ENCODE data around the gene GIPR.
"Not testable (repeated sequence)": the region's sequence is repeated elsewhere in the genome, so short reads cannot be mapped to it uniquely, and the experiment has no call there.

GIPR gene

DNA sequence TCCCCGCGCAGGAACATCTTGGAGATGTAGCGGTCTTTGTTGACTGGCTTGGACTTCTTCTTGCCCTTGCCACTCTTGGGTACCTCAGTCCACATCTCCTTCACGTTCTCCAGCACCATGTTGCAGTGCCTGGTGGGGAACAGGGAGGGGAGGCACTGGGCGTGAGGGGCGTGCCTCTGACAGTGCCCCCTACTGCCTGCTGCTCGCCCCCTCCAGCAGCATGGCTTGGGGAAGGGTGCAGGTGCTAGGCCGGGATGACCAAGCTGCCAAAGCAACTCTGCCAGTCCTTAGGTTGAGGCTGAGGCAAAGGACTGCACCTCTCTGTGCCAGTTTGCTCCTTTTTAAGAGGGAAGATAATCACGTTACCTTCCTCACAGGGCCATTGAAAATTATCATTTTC lies 19.6 kb downstream of the GIPR start:
- in situ Hi-C loops (cut with HindIII; ENCODE audit: low sequenced_read_pairs), result no loop called here

- in situ Hi-C loops (cut with HindIII; ENCODE audit: low sequenced_read_pairs), result no loop called here
Observed at GRCh38 chr19:45691516-45692186, 23.6 kb downstream of the GIPR start, which contains the start of gene SNRPD2. TSS of gene SNRPD2 (minus strand) at chr19:45691953. CDS start at chr19:45691888, 65 bp downstream.

DNA sequence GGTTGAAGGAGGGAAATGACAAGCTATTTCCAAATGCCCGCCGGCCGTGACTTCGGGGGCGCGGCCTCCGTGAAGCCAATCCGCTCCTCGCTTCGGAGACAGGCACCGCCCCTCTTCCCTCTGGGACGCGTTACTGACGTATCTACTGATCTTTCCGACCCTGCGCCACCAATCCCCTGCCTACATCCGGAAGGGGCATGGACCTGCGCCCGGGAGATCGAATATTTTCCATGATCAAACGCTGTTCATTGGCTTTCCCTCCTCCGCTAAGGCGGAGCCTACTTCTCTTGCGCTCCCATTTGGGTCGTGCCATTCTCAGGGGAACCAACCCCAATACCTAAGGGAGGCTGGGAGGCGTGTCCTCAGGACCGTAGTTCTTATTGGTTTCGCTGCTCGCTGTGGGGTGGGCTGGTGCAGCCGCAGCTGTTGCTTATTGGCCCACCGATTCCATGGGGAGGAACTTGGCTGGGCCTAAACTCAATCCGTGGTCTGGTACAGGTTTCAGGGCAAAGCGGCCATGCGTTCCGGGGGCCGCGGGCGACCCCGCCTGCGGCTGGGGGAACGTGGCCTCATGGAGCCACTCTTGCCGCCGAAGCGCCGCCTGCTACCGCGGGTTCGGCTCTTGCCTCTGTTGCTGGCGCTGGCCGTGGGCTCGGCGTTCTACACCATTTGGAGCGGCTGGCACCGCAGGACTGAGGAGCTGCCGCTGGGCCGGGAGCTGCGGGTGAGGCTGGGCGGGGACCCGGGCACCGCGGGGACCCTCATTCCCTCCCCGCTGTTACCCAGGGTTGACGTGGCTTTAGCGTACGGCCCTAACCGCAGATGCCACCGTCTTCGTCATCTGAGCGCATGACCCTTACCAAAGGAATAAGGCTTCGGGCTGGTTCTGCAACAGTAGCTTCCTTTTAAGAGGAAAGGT lies 24.4 kb downstream of the GIPR start, which contains the start of gene QPCTL:
Gene QPCTL, plus strand, starts transcription at position 480 of the 919 bp plus-strand sequence. Its CDS starts 38 bp downstream, at position 518.
- in situ Hi-C loops (cut with HindIII; ENCODE audit: low sequenced_read_pairs), result no loop called here

GRCh38 chr19:45693106-45693788 lies 25.2 kb downstream of the GIPR start:
- in situ Hi-C loops (cut with HindIII; ENCODE audit: low sequenced_read_pairs), result no loop called here

DNA sequence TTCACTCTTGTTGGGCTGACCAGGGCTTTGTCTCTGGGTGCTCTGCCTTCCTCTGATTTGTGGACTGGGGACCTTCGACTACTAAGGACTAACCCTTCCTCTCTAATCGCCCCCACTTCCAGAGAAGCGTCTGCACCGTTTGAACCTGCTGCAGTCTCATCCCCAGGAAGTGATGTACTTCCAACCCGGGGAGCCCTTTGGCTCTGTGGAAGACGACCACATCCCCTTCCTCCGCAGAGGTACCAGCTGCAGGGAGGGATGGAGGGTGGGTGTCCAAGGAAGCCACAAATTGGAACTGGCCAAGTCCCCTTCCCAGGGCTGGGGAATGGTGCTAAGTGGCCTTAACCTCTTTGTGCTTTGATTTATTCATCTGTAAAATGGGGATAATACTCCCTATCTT lies 33.7 kb downstream of the GIPR start:
- in situ Hi-C loops (cut with HindIII; ENCODE audit: low sequenced_read_pairs), result no loop called here

DNA sequence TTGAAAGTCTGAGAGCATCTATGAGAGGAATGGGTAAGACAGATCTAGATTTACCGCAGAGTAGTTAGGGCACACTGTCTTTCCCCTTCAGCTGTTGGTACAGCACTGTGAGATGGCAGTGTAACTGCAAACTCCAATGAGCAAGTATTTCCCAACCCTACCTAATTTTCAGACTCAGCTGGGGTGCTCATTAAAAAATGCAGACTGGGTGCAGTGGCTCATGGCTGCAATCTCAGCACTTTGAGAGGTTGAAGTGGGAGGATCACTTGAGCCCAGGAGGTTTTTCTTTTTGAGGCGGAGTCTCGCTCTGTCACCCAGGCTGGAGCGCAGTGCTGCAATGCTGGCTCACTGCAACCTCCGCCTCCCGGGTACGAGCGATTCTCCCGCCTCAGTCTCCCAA lies 37.1 kb downstream of the GIPR start:
- in situ Hi-C loops (cut with HindIII; ENCODE audit: low sequenced_read_pairs), result no loop called here

DNA sequence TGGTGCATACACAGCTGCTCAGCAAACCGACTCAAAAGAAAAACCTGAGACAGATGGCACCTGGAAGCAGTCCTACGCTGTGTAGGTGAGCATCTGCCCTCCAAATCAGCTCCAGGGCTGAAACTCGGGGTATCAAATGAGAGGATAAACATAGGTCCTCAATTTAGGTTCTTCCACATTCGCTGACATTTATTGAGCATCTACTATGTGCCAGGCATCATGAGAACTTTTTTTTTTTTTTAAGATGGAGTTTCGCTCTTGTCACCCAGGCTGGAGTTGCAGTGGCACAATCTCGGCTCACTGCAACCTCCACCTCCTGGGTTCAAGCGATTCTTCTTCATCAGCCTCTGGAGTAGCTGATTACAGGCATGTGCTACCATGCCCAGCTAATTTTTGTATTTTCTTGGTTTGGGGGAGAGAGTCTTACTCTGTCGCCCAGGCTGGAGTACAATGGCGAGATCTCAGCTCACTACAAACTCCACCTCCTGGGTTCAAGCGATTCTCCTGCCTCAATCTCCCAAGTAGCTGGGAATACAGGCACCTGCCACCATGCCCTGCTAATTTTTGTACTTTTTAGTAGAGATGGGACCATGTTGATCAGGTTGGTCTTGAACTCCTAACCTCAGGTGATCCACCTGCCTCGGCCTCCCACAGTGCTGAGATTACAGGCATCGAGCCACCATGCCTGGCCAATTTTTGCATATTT lies 37.8 kb downstream of the GIPR start:
- in situ Hi-C loops (cut with HindIII; ENCODE audit: low sequenced_read_pairs), result no loop called here

DNA sequence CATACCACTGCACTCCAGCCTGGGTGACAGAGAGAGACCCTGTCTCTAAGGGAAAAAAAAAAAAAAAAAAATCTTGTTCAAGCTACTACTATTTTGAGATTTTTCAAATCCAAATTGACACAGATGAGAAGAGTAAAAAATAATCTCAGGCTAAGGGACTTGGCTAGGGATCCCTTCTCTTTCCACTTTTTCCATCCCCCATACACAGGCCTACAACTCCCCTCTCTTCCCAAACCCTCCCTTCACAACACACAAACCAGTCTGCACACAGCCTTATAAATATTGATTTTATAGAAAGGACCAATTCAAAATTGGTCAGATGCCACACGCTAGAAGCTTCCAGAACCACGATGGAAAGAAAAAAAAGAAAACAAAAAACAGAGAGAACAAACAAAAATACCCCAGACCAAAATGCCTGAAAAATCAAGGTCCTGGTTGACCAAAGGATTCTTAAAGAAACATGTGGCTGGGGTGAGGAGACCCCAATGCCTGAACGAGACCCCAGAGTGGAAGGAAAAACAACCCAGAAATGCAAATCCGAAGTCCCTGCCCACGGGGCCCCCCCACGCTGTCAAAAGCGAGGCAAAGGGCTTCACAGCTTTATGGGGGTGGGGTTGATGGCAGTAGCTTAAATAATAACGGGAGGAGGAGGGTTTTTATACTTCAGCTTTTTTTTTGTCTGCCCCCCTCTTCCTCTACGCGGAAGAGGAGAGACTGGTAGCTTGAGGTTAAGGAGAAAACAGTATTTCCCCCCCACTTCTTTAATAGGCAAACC lies 42.5 kb downstream of the GIPR start:
- in situ Hi-C loops (cut with HindIII; ENCODE audit: low sequenced_read_pairs), result no loop called here

- in situ Hi-C loops (cut with HindIII; ENCODE audit: low sequenced_read_pairs), result no loop called here
Observed at GRCh38 chr19:45711851-45712698, 44.1 kb downstream of the GIPR start.

DNA sequence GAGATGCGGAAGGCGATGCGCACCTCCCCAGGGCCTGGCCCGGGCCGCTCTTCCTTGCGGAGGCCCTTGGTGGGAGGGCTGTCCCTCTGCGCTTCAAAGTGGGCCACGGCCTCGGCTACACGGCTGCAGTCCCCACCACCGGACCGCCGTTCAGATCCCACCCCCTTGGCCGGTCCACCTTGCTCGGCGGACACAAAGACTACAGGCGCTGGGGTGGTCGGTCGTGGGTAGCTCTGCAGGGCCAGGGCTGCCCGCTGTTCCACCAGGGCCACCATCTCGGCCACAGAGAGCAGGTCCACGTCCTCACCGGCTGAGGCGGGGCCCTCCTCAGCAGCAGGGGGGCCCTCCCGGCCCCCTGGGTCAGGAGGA lies 44.7 kb downstream of the GIPR start:
- in situ Hi-C loops (cut with HindIII; ENCODE audit: low sequenced_read_pairs), result no loop called here

- in situ Hi-C loops (cut with HindIII; ENCODE audit: low sequenced_read_pairs), result no loop called here
Observed at GRCh38 chr19:45713141-45713540, 45.1 kb downstream of the GIPR start.

DNA sequence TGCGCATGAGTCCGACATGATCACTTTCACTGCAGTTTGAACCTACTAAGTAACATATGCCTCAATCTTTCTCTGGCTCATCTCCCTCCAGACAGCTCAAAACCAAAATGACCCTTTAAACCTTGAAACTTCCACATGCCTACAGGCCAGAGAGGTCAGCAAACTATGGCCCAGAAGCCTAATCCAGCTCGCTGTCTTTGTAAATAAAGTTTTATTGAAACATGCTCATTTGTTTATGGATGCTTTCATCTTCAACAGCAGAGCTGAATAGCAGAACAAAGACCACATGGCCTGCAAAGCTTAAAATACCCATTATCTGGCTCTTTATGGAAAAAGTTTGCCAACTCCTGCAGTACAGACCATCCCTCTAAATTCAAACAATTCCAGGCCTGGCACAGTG lies 47.1 kb downstream of the GIPR start:
- in situ Hi-C loops (cut with HindIII; ENCODE audit: low sequenced_read_pairs), result no loop called here

DNA sequence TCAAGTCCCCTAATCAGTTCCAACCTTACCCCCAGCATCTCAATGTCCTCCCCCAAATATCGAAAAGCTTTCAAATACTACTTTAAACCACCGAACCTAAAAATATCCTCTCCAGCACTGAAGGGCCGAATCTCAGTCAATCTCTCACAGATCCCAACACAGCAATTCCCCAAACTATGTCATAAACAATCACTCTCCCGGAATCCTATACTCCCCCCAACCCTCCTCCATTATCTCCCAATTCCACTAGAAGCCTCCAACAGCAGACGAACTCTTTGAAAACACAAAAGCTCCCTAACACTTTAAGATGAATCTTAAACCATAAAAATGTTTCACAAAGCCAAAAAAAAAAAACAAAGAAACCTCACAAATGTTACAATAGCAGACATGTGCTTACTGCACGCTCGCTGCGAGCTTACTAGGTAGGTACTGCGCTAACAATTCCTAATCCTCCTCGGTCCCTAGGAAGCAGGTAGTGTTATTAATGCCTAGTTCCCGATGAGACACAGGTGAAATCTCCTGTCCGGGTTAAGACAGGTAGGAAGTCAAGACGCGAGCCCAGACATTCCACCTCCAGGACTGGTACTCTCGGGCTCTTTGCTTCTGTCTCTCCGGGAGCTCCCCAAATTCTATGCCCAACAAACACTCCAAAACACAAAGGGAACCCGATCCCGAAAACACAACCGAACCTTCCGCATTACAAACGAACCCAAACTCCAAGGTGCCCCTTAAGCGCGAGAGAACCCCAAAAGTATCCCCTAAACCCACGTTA lies 48.5 kb downstream of the GIPR start:
- in situ Hi-C loops (cut with HindIII; ENCODE audit: low sequenced_read_pairs), result no loop called here

DNA sequence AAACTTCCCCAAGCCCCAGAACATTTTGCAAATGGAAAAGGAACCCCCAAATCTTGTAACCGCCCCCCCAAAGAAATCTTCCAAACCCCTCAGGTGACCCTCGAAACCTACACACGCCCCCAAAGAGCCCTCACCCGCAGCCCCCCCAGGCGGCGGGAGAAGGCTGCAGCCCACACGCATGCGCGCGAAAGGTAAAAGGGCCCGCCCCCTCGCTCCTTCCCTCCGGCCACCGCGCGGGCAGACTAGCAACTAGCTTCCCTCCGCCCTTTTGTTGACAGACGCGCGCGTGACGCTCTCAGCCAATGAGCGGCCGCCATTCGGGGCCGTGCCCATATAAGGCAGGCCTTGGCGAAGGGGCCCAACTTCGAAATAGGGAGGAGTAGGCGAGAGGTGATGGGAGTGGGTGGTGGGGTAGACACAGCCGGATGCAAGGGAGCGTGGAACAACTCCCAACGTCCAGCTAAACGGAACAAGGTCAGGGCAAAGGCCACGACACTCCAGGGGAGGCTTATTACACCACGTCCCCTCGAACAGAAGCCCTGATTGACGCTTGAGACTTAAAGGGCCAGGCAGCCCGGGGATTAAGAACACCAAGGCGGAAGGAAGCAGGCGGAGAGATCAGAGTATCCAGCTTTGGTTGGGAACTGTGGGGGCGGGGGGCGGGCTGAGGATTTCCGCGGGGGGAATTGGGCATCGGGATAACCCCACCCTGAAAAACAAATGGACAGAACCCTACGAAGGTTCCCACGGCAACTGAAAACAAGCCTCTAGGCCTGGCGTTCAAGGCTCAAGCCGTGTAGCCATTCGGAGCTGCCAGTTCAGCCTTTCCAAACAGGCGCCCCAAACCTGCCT lies 49.3 kb downstream of the GIPR start:
- in situ Hi-C loops (cut with HindIII; ENCODE audit: low sequenced_read_pairs), result no loop called here

DNA sequence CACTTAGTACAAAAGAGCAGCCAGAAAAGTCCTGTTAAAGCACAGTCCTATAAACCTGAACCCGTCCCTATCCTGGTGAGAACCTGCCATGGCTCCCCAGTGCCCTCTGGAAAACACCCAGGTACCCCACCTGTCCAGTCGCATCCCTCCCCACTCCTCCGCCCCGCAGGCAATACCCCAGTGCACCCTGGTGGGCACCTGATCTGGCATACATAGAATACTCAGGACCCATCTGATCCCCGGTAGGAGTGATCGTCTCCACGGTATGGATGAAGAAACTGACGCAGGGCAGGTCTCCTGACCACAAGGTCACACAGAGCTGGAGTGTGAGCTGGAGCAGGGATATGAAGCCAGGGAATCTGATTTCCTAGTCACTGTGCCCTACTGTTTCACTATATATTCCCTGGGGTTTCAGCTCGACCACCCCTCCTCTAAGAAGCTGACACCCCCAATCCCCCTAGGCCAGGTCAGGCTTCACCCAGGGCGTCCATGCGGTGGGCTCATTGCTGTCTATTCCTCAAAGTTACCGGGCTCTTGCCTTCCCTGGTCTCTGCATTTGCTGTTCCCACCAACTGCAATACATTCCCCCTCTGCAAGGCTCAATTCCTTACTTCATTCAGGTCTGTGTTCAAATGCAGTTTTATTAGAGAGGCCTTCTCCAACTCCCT lies 50.1 kb downstream of the GIPR start:
- in situ Hi-C loops (cut with HindIII; ENCODE audit: low sequenced_read_pairs), result no loop called here

GRCh38 chr19:45720065-45720464 lies 52.0 kb downstream of the GIPR start:
- in situ Hi-C loops (cut with HindIII; ENCODE audit: low sequenced_read_pairs), result not testable (repeated sequence)

GRCh38 chr19:45728683-45729082 lies 60.7 kb downstream of the GIPR start:
- in situ Hi-C loops (cut with HindIII; ENCODE audit: low sequenced_read_pairs), result not testable (repeated sequence)
